ENCODE results near the gene UPP2.

UPP2 gene

GRCh38 chr2:158116936-158117335 lies 15.3 kb downstream of the UPP2 start:
- TF ChIP-seq SIN3A (IDR thresholded peaks at IDR 0.05; ENCODE audit: borderline replicate concordance, insufficient read depth, low read length) (no peak), TAF1 (IDR thresholded peaks at IDR 0.05; ENCODE audit: borderline replicate concordance, insufficient read depth, low read length) (no peak), REST (IDR thresholded peaks at IDR 0.05; ENCODE audit: insufficient read depth in 1 of 2, low read depth in 2 of 2, low read length in 2 of 2) (no peak), FOXP2 (optimal IDR thresholded peaks at IDR 0.05; ENCODE audit: borderline replicate concordance, extremely low read depth, extremely low read length, insufficient read depth) (no peak), POLR2AphosphoS5 (IDR thresholded peaks at IDR 0.05; ENCODE audit: low read depth, low read length) (no peak)

- TF ChIP-seq TAF1 (IDR thresholded peaks at IDR 0.05; ENCODE audit: borderline replicate concordance, insufficient read depth, low read length): no peak
- no peak for TF ChIP-seq POLR2AphosphoS5 (IDR thresholded peaks at IDR 0.05; ENCODE audit: low read depth, low read length)
- no peak for TF ChIP-seq FOXP2 (optimal IDR thresholded peaks at IDR 0.05; ENCODE audit: borderline replicate concordance, extremely low read depth, extremely low read length, insufficient read depth)
- TF ChIP-seq SIN3A (IDR thresholded peaks at IDR 0.05; ENCODE audit: borderline replicate concordance, insufficient read depth, low read length): no peak
- no peak for TF ChIP-seq REST (IDR thresholded peaks at IDR 0.05; ENCODE audit: insufficient read depth in 1 of 2, low read depth in 2 of 2, low read length in 2 of 2)
Observed at GRCh38 chr2:158120102-158120501, 18.4 kb downstream of the UPP2 start.

DNA sequence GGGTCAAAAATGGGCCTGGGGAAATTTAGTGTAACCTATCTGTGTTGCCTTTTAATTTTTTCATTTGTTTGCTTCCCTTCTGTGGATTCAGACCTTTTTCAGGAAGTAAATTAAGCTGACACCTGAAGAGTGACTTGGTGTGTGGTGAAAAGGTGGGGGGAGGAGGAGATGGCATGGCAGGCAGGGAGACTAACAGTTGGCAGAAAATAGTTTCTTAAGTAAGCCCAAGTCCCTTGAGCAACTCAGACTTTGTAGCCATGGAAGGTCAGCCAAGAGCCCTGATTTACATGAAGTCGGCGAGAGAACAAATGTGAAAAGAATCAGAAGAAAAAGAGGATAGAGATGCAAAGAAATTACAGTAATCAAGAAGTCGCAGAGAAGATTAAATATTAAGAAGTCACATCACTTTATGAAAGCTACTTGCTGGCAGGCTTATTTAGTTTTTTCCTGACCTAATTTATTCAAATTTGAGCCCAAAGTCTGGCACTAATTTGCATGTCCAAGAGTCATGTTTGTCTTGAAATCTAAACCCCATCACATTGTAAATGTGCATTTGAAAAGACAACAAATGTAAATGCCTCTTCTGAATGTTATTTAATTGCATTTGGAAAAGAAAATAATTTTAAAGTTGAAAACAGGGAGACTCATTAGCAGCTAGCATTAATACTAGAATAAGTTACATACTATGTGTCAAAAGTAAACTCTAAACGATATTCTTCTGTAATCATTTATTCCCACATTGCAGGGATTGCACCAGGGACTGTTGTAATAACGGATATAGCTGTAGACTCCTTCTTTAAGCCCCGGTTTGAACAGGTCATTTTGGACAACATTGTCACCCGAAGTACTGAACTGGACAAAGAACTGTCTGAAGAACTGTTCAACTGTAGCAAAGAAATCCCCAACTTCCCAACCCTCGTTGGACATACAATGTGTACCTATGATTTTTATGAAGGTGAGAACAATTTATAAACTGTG lies 19.3 kb downstream of the UPP2 start:
- TF ChIP-seq POLR2AphosphoS5 (IDR thresholded peaks at IDR 0.05; ENCODE audit: low read depth, low read length) (no peak), FOXP2 (optimal IDR thresholded peaks at IDR 0.05; ENCODE audit: borderline replicate concordance, extremely low read depth, extremely low read length, insufficient read depth) (no peak), SIN3A (IDR thresholded peaks at IDR 0.05; ENCODE audit: borderline replicate concordance, insufficient read depth, low read length) (no peak), REST (IDR thresholded peaks at IDR 0.05; ENCODE audit: insufficient read depth in 1 of 2, low read depth in 2 of 2, low read length in 2 of 2) (no peak), TAF1 (IDR thresholded peaks at IDR 0.05; ENCODE audit: borderline replicate concordance, insufficient read depth, low read length) (no peak)

- TF ChIP-seq REST (IDR thresholded peaks at IDR 0.05; ENCODE audit: insufficient read depth in 1 of 2, low read depth in 2 of 2, low read length in 2 of 2): no peak
- TF ChIP-seq FOXP2 (optimal IDR thresholded peaks at IDR 0.05; ENCODE audit: borderline replicate concordance, extremely low read depth, extremely low read length, insufficient read depth): no peak
- TF ChIP-seq POLR2AphosphoS5 (IDR thresholded peaks at IDR 0.05; ENCODE audit: low read depth, low read length): no peak
- no peak for TF ChIP-seq SIN3A (IDR thresholded peaks at IDR 0.05; ENCODE audit: borderline replicate concordance, insufficient read depth, low read length)
- no peak for TF ChIP-seq TAF1 (IDR thresholded peaks at IDR 0.05; ENCODE audit: borderline replicate concordance, insufficient read depth, low read length)
Observed at GRCh38 chr2:158124896-158125295, 23.2 kb downstream of the UPP2 start.

Data from PFSK-1 (cell line).